Middle frontal gyrus (tissue), 1 donor: ENCODE results near the gene IFNAR1.

ENCODE experiments used
- DNase-seq: peaks from one replicate; pipeline ENCODE4 v3.0.0-alpha.2; 2015; ENCODE audit warnings: low spot score; ENCODE audit errors: extremely low spot score

The IFNAR1 gene

DNA sequence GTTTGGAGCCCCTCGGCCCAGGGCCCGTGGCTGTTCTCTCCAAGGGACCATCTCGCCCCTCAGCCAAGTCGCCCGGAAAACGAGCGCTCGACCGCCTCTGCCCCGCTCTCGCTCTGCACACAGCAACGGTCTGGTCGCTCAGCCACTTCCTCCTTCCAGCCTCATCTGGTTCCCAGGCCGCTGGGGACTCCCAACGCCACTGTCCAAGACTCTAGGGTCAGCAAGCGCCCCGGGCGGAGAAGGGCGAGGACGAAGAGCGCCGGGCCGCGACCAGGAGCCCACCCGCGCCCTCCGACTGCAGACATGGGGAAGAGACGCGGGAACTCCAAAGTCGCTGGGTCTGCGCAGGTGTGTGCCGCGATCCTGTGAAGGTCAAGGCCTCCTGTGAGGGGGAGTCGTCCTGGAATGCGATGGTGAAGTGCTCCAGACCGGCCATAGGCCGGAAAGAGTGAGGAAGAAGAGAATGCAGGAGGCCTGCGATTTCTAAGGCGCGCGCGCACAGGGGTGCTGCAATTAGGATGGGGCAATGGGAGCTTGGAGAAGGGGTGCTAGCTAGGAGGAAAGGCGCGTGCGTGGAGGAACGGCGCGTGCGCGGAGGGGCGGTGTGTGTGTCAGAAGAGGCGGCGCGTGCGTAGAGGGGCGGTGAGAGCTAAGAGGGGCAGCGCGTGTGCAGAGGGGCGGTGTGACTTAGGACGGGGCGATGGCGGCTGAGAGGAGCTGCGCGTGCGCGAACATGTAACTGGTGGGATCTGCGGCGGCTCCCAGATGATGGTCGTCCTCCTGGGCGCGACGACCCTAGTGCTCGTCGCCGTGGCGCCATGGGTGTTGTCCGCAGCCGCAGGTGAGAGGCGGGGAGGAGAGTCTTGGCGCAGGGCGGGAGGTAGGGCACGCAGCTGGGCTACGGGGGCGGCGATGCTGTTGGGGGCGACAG is at the start of gene IFNAR1:
Gene IFNAR1, plus strand, starts transcription at position 680 of the 931 bp plus-strand sequence. Its CDS starts 86 bp downstream, at position 766.
- peak; percentile 99 for DNase-seq

- DNase-seq = no peak
Observed at GRCh38 chr21:33278721-33279120, 46.0 kb upstream of the IFNAR1 start.

DNA sequence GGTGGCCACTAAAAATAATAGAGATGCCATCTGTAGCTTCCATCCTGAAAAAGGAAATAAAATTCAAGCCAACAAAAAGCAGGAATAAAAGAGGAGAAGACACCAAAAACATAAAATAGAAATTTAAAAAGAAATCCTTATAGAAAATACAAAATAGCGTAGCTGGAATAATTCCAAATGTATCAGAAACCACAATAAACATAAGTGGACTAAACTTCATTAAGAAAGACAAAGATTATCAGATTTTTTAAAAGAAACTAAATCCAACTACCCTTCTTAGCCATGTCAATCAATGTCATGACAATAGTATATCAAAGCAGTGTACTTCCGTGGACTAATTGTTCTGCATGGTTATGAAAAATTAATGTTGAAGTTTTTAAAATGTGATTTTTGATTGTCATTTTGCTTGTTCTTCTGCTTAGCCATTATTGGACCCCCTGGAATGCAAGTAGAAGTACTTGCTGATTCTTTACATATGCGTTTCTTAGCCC is 45.4 kb upstream of the IFNAR1 start:
- no peak for DNase-seq

- no peak for DNase-seq
Observed at GRCh38 chr21:33281096-33281652, 43.6 kb upstream of the IFNAR1 start.

DNA sequence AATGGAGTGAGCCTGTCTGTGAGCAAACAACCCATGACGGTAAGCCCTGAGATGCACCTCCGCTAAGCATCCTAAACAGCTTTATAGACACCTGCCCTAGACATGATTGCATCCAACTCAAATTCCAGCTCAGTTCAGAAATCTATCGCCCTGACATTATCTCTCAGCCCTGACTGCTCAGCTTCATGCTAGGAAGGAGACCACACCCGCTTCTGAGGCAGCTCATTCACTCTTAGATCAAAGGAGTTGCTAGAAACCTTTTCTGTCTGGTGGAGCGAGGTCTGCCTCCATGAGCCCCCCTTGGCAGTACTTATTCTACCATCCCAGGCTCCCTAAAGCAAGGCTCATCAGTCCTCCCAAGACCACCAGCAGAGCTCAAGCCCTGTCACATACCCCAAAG is 41.6 kb upstream of the IFNAR1 start:
- no peak for DNase-seq

- DNase-seq = no peak
Observed at GRCh38 chr21:33286076-33286475, 38.7 kb upstream of the IFNAR1 start.

GRCh38 chr21:33286600-33287456 is 37.9 kb upstream of the IFNAR1 start:
- no peak for DNase-seq

DNA sequence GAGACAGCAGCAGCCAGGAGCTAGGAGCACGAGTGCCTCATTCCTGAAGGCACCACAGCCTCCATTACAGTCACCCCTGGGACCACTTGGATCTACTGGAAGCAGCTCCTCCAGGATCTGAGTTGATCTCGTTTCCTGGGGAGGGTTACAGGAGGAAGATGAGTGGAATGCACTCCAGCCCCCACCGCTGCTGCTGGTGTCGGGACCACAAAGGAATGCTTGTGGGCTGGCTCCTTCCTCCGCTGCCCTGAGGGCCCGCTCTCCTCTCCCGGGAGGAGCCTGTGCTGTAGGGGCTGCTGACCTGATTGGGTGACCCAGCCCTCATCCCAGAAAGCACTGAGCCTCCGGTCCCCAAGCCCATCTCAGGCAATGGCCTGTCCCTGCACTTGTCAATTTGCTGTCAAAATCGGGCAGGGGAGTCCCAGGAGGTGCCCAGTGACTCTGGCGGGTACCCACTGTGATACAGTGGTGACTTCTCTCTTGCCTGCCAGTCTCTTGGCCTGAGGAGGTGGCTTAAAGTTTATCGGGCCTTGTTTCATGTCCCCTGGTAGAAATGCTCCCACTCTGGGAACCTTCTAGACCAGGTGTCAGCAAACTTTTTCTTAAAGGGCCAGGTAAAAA is 35.5 kb upstream of the IFNAR1 start:
- no peak for DNase-seq

GRCh38 chr21:33290441-33290840 is 34.3 kb upstream of the IFNAR1 start:
- no peak for DNase-seq

GRCh38 chr21:33291686-33292085 is 33.1 kb upstream of the IFNAR1 start:
- no peak for DNase-seq

- DNase-seq = no peak
Observed at GRCh38 chr21:33292724-33293123, 32.0 kb upstream of the IFNAR1 start.

DNA sequence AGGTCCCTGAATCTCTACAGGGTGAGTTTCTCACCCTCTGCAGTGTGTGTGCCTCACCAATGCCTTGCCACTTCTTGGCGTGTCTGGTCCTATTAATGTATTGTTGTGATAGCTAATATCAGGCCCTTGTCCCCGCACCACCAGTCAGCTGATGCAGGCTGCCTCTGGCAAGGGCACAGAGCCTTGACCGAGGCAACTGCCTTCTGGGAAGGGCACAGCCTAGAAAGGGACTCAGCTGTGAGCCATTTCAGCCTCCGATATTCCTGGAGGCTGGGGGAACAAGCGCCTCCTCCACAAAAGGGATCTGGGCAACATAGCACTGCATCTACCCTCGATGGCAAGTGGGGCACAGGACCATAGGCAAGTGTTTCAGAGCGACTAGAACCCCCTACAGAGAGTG is 31.6 kb upstream of the IFNAR1 start:
- DNase-seq = no peak

DNA sequence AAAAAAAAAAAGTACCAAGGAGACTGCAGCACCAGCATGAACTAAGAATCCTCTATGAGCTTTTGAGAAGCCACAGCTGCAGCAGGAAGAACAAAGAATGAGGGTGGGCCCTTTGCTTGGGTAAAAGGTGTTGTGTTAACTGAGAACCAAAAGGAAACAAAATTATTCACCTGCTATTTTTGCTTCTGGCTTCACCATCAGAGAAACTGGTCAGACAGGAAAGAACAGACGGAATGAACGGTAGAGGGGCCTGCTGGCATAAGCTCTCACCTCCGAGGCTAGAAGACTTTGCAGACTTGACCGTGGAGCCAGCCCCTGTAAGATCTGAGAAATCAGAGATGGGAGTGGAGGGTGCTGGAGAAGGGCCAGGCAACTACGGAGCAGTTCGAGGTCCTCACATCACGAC is 31.0 kb upstream of the IFNAR1 start:
- DNase-seq = no peak

DNA sequence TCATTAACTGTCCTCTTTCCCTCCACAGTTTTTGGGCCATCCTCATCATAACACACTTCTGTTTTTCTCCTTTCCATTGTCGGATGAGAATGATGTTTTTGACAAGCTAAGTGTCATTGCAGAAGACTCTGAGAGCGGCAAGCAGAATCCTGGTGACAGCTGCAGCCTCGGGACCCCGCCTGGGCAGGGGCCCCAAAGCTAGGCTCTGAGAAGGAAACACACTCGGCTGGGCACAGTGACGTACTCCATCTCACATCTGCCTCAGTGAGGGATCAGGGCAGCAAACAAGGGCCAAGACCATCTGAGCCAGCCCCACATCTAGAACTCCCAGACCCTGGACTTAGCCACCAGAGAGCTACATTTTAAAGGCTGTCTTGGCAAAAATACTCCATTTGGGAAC is 28.6 kb upstream of the IFNAR1 start:
- no peak for DNase-seq

GRCh38 chr21:33299181-33299752 is 25.5 kb upstream of the IFNAR1 start:
- no peak for DNase-seq

DNA sequence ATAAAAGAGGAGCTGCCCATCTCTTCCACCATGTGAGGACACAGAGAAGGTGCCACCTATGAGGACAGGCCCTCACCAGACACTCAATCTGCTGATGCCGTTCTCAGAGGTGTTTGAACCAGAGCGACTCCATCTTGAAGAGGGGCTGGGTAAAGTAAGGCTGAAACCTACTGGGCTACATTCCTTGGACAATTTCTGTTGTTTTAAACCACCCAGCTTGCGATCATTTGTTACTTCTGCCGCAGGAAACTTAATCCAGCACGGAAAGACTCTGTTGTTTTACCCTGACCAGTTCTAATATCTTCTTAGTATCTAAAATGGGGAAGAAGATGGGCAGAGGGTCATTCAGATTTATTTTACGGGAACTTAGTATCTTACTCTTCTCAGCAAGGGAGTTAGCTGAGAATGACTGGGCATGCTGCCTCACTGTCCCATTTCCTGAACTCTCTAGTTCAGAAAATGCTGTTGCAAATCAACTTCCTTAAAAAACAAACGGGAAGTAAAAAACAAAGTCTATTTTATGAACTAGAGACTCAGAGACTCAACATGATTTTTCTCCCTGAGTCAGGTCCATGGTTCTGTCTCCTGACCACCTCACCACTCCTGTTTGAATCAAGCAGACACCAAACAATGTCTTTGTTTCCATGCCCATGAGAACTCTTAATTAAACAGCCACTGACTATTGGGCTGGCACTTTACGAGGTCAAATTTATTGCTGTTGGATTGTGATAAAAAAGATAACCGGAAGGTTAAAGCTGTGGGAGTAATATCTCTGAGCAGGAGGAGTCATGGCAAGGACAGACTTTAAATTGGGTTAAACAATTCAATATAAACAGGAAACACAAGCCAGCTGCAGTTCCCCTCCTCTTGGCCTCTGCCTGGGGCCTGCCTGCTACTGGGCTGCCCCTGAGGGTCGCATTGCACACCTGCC is 23.8 kb upstream of the IFNAR1 start:
- no peak for DNase-seq

- DNase-seq = no peak
Observed at GRCh38 chr21:33301632-33302002, 23.2 kb upstream of the IFNAR1 start.

DNA sequence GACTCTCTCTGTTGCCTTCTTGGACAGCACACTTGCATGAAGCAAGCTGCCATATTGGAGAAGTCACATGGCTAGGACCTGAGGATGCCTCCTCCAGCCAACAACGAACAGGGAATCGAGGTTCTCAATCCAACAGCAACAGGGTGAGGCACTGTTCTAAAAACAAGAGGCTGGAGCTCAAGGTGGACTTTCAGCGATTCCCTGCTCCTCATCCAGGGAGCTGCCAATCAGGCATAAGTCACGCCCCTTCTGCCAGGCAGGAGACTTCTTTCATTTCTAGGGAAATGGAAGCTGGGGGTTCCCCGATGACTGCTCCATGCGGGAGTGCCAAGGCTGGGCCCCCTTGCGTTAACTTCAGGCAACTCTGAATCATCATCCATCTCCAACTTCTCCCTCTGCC is 22.7 kb upstream of the IFNAR1 start:
- no peak for DNase-seq

DNA sequence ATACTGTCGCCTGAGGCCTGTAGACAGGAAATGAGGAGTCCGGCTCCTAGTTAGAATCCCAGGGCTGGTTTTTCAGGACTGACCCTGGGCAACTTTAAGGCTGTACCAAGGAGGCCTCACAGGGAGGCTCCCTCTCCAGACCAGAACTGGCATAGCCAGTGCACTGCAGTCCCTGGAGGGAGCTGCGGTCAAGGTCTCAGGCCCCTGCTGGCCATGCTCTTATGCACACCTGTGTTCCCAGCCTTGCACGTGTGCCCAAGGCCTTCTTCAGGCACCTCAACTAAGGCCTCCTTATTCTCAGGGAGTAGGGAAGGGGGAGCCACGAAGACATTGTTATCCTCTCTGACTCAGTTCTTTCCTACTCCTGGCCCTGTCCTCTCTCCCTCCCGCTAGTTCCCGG is 22.0 kb upstream of the IFNAR1 start:
- DNase-seq = no peak

- DNase-seq = no peak
Observed at GRCh38 chr21:33305344-33305671, 19.5 kb upstream of the IFNAR1 start.
